Measurements from ENCODE around the gene SULT1E1.

DNA sequence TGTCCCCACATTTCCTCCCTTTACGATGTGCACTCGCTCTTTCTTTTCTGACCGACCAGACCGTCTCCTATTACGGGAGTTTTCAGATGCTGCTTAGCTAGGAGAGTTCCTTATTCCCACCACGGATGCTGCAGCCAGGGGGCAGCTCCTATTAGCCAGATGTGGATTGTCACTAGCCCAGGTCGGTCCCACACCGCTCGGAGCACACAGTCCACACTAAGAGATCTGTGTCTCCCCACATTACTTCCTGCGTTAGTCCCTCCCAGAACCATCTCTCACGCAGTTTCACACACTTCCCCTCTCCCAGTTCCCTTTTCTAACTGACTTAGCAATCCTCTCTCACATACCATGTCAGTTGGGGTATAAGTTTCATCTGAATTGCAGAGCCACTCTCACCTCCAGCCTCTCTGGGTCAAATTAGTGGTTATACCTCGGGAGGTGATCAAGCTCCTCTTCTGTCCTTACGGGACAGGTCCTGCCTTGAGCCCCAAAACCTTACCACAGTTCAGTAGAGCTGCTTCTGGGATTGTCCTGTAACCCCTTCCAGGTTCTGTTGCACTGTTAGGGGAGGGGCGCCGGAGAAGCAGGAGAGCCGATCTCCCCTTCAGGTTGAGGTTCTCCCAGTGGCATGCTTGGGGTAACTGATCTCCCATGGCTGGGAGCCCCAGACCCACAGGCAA is 28.2 kb downstream of the SULT1E1 start:
- TF ChIP-seq, protein P1, sequence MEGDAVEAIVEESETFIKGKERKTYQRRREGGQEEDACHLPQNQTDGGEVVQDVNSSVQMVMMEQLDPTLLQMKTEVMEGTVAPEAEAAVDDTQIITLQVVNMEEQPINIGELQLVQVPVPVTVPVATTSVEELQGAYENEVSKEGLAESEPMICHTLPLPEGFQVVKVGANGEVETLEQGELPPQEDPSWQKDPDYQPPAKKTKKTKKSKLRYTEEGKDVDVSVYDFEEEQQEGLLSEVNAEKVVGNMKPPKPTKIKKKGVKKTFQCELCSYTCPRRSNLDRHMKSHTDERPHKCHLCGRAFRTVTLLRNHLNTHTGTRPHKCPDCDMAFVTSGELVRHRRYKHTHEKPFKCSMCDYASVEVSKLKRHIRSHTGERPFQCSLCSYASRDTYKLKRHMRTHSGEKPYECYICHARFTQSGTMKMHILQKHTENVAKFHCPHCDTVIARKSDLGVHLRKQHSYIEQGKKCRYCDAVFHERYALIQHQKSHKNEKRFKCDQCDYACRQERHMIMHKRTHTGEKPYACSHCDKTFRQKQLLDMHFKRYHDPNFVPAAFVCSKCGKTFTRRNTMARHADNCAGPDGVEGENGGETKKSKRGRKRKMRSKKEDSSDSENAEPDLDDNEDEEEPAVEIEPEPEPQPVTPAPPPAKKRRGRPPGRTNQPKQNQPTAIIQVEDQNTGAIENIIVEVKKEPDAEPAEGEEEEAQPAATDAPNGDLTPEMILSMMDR (IDR thresholded peaks at IDR 0.05): peak in 1 of 5 experiments; percentile 11
- TF ChIP-seq POLR2AphosphoS5 (IDR thresholded peaks at IDR 0.05) (peak in 1 of 3 donors; percentile 19), POLR2A (IDR thresholded peaks at IDR 0.05) (peak; percentile 20)

All from transverse colon (tissue), 4 donors.